ENCODE measurements around the gene NCBP3. TPM values are rescaled to one million over a fixed set of nuclear protein-coding genes. Genes with fewer than 3 reads are reported as not detected.

The NCBP3 gene
- total and polyA plus RNA-seq, 2 of the 4 experiments (the other 2 are of a cell fraction) = 10.8 to 13.5 TPM

DNA sequence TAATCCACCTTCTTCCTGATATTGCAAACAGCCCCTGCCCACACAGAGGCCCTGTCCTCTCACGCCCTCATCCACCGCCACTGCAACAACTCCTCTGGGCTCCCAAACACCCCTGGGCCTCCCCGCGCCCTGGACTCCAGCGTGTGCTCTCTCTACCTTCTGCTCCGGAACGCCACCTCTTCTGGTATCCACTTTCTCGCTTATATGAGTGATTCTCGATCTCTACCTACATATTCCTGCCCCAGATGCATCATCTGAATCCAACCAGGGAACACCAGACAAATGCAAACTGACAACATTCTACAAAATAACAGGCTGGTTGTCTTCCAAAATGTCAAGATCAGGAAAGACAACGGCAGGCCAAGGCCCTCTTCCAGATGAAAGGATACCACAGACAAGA, 27.8 kb upstream of the NCBP3 start:
- Histone ChIP-seq H3K9ac (ENCODE audit: low read depth, low read length) (no peak overlapping the region), H3K4me1 (ENCODE audit: control insufficient read depth, insufficient read depth, low read length) (no peaks in the 10 kb centered on the region), H3K4me3 (ENCODE audit: insufficient read depth, low read depth, low read length) (no peak overlapping the region), H2AFZ (replicated peaks; ENCODE audit: low read length, poor library complexity) (no peak overlapping the region), H2BK15ac (ENCODE audit: low read depth, low read length) (no peak overlapping the region), H3K27ac (ENCODE audit: insufficient read depth, low read length) (no peak overlapping the region), H3K4ac (ENCODE audit: low read depth, low read length) (no peak overlapping the region), H4K91ac (ENCODE audit: insufficient read depth, low read depth, low read length) (no peak overlapping the region), H3K18ac (ENCODE audit: low read depth, low read length) (no peak overlapping the region), H2AK9ac (replicated peaks; ENCODE audit: low read depth, low read length, poor library complexity) (no peak overlapping the region), H3K36me3 (ENCODE audit: control insufficient read depth, insufficient read depth, low read length) (peaks cover 31% of the 10 kb centered on the region), H2BK120ac (ENCODE audit: low read depth, low read length) (no peak overlapping the region), H3K27me3 (ENCODE audit: control insufficient read depth, insufficient read depth, low read length) (no peaks in the 10 kb centered on the region), H2BK5ac (ENCODE audit: low read depth, low read length, poor library complexity, severe bottlenecking) (no peak overlapping the region), H4K8ac (ENCODE audit: low read depth in 2 of 2, low read length in 2 of 2) (no peak overlapping the region), H3K56ac (ENCODE audit: extremely low read depth, insufficient read depth, low read length) (no peak overlapping the region), H2BK20ac (ENCODE audit: low read depth, low read length) (no peak overlapping the region), H3K4me2 (ENCODE audit: low read depth, low read length) (no peak overlapping the region), H3K9me3 (ENCODE audit: control insufficient read depth, insufficient read depth, low read length) (no peaks in the 10 kb centered on the region), H3K9me1 (ENCODE audit: insufficient read depth, low read length) (0 out of 2 replicates have a peak, but pooled peaks cover 4% of the 10 kb centered on the region), H3K23ac (ENCODE audit: low read depth, low read length) (no peak overlapping the region), H3K14ac (replicated peaks; ENCODE audit: low read depth, low read length) (no peak overlapping the region), H3K79me1 (ENCODE audit: low read depth in 1 of 2, low read length in 2 of 2) (no peaks in the 10 kb centered on the region), H4K20me1 (ENCODE audit: insufficient read depth, low read length) (no peaks in the 10 kb centered on the region), H2AK5ac (ENCODE audit: low read depth, low read length) (no peak overlapping the region), H4K5ac (ENCODE audit: low read depth, low read length) (no peak overlapping the region)
- WGBS, 2 experiments (ENCODE audit: extremely low coverage in 2 of 2, insufficient read length in 1 of 2) = 98% methylated on average over 5 of the region's 10 CpGs; no CpG with 5 or more reads in 1 of the 2 experiments
- intact Hi-C loops (cut with micrococcal nuclease) (no loop called here), dilution Hi-C loops (cut with HindIII; ENCODE audit: low sequenced_read_pairs, unreplicated experiment) (no loop called here), in situ Hi-C loops (cut with MboI; ENCODE audit: low sequenced_read_pairs) (no loop called here)
- TF ChIP-seq MAZ (IDR thresholded peaks at IDR 0.05; ENCODE audit: borderline replicate concordance, low read depth, low read length) (no peak), BHLHE40 (IDR thresholded peaks at IDR 0.05; ENCODE audit: low read depth, low read length) (no peak), MAFK (IDR thresholded peaks at IDR 0.05; ENCODE audit: low read depth, low read length) (no peak), RAD21 (IDR thresholded peaks at IDR 0.05; ENCODE audit: low read length) (no peak), POLR2A (IDR thresholded peaks at IDR 0.05; ENCODE audit: low read depth, low read length) (no peak), CHD1 (IDR thresholded peaks at IDR 0.05; ENCODE audit: low read depth, low read length) (no peak), RCOR1 (IDR thresholded peaks at IDR 0.05; ENCODE audit: insufficient replicate concordance, low read length) (no peak), CEBPB (IDR thresholded peaks at IDR 0.05; ENCODE audit: low read depth, low read length) (no peak), MXI1 (IDR thresholded peaks at IDR 0.05; ENCODE audit: borderline replicate concordance, low read depth, low read length) (no peak), FOS (IDR thresholded peaks at IDR 0.05; ENCODE audit: low read depth, low read length) (no peak), RFX5 (IDR thresholded peaks at IDR 0.05; ENCODE audit: low read depth, low read length) (no peak), NFE2L2 (IDR thresholded peaks at IDR 0.05; ENCODE audit: low read depth, low read length) (no peak), SMC3 (IDR thresholded peaks at IDR 0.05; ENCODE audit: low read depth, low read length) (no peak)
- TF ChIP-seq, protein P1, sequence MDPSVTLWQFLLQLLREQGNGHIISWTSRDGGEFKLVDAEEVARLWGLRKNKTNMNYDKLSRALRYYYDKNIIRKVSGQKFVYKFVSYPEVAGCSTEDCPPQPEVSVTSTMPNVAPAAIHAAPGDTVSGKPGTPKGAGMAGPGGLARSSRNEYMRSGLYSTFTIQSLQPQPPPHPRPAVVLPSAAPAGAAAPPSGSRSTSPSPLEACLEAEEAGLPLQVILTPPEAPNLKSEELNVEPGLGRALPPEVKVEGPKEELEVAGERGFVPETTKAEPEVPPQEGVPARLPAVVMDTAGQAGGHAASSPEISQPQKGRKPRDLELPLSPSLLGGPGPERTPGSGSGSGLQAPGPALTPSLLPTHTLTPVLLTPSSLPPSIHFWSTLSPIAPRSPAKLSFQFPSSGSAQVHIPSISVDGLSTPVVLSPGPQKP (IDR thresholded peaks at IDR 0.05; ENCODE audit: borderline replicate concordance, low read depth, low read length) = no peak
- TF ChIP-seq, protein P2, sequence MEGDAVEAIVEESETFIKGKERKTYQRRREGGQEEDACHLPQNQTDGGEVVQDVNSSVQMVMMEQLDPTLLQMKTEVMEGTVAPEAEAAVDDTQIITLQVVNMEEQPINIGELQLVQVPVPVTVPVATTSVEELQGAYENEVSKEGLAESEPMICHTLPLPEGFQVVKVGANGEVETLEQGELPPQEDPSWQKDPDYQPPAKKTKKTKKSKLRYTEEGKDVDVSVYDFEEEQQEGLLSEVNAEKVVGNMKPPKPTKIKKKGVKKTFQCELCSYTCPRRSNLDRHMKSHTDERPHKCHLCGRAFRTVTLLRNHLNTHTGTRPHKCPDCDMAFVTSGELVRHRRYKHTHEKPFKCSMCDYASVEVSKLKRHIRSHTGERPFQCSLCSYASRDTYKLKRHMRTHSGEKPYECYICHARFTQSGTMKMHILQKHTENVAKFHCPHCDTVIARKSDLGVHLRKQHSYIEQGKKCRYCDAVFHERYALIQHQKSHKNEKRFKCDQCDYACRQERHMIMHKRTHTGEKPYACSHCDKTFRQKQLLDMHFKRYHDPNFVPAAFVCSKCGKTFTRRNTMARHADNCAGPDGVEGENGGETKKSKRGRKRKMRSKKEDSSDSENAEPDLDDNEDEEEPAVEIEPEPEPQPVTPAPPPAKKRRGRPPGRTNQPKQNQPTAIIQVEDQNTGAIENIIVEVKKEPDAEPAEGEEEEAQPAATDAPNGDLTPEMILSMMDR (conservative IDR thresholded peaks at IDR 0.05; ENCODE audit: low read depth, low read length) = no peak
- TF ChIP-seq, protein P3, sequence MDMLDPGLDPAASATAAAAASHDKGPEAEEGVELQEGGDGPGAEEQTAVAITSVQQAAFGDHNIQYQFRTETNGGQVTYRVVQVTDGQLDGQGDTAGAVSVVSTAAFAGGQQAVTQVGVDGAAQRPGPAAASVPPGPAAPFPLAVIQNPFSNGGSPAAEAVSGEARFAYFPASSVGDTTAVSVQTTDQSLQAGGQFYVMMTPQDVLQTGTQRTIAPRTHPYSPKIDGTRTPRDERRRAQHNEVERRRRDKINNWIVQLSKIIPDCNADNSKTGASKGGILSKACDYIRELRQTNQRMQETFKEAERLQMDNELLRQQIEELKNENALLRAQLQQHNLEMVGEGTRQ (IDR thresholded peaks at IDR 0.05; ENCODE audit: low read depth, low read length) = no peak
- BruUV-seq (replicated peaks) = no TSS peak
- CTCF ChIA-PET = no interaction called here
- POLR2A ChIA-PET (ENCODE audit: unreplicated experiment) = no interaction called here
- no peak for ATAC-seq (ENCODE audit: low read depth)
- DNase-seq = no peak

Data from IMR-90 (cell line).